AG09319 (cell line): ENCODE results near the gene BCAP31.
"Not testable (repeated sequence)": the region's sequence is repeated elsewhere in the genome, so short reads cannot be mapped to it uniquely, and the experiment has no call there.

Source experiments
- DNase-seq: peaks from one replicate; pipeline ENCODE4 v3.0.0-alpha.2; 2010; ENCODE audit warnings: low read depth; ENCODE audit errors: extremely low read depth
- TF ChIP-seq, protein P1 (sequence below): IDR thresholded peaks from 2 replicates; pipeline ENCODE4 v1.5.1; 2011; ENCODE audit warnings: low read depth, mild to moderate bottlenecking, inconsistent platforms, low read length, moderate library complexity

Gene BCAP31

DNA sequence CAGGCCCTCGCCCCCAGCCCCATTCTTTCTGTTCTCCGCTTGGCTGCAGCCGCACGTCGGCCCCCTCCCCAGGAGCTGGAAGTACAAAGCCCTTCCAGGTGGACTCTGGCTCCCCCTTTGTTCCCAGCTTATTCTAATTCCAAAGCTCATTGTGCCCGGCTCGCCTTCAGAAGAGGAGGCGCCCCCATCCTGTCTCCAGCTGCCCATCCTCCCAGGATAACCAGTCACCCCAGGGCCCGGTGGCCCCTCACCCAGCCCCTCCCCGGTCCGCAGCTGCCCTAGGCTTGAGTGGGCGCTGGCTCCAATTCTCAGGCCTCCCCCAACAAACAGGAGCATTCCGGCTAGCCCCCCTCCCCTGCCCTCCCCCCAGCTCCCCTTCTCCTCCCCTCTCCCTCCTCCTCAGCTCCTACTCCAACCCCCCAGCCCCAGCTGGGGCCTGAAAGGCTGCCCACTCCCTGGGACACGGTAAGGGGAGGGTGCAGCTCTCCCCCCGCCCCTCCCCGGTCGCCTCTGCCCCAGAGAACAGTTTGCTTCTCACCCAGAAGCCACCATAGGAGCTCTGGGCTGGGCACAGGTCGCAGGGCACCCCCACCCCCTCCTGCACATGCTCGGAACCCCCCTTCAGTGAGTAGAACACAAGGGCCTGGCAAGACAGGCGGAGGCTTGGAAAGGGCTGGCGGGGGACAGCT lies 39.6 kb downstream of the BCAP31 start:
- TF ChIP-seq, protein P1, sequence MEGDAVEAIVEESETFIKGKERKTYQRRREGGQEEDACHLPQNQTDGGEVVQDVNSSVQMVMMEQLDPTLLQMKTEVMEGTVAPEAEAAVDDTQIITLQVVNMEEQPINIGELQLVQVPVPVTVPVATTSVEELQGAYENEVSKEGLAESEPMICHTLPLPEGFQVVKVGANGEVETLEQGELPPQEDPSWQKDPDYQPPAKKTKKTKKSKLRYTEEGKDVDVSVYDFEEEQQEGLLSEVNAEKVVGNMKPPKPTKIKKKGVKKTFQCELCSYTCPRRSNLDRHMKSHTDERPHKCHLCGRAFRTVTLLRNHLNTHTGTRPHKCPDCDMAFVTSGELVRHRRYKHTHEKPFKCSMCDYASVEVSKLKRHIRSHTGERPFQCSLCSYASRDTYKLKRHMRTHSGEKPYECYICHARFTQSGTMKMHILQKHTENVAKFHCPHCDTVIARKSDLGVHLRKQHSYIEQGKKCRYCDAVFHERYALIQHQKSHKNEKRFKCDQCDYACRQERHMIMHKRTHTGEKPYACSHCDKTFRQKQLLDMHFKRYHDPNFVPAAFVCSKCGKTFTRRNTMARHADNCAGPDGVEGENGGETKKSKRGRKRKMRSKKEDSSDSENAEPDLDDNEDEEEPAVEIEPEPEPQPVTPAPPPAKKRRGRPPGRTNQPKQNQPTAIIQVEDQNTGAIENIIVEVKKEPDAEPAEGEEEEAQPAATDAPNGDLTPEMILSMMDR: no peak
- DNase-seq: no peak

DNA sequence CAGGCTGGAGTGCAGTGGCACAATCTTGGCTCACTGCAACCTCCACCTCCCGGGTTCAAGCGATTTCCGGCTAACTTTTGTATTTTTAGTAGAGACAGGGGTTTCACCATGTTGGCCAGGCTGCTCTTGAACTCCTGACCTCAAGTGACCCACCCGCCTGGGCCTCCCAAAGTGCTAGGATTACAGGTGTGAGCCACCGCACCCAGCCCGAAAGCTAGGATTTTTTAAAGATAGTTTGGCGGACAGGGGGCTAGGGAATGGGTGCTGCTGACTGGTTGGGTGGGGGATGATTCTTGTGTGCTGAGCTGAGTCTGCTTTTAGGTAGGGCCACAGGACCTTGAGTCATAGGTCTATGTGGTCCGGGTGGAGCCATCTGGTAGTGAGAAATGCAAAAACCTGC lies 40.7 kb downstream of the BCAP31 start:
- DNase-seq: not testable (repeated sequence)

DNA sequence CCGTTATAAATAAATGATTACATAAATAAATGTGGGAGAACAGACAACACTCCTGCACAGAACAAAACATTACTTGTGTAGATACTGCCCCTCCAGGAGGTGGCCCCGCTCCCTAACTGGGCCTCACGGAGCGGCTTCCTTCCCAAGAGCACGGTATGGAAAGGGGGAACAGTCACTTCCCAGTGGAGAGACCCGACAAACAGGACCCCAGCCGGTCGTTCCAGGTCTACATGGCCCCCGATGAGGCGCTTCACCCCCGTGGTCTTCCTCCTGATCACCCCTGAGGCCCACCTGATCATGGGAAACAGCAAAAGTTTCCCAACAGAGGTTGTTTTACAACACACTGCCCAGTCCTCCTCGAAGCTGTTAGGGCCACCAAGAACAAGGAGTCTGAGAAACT lies 43.0 kb downstream of the BCAP31 start:
- DNase-seq: no peak
- TF ChIP-seq, protein P1: no peak

DNA sequence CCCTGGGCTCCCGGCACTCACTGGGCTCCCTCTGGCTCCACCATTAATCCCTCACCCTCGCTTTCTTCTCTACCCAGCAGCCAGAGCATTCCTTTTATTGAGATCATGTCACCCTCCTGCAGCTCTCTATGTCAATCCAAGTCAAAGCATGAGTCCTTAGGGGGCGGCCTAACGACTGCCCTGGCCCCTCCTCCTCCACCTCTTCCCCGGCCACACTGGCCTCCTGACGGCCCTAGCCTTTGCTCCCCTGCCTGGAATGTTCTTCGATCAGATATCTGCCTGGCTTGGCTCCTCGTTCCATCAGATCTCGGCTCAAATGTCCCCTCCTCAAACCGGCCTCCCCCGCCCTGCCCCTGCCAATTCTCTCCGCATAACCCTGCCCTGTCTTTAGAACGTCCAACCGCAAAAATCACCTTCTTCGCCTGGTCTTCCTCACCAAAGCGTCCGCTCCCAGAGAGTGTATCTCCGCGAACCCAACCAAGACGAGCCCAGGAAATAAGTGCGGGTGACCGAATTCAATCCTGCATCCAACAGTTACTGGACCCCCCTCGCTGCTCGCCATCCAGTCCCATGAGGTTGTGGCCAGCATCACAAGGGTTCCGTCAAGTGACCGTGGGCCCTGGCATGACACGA lies 49.9 kb downstream of the BCAP31 start:
- TF ChIP-seq, protein P1: no peak
- DNase-seq: no peak

DNA sequence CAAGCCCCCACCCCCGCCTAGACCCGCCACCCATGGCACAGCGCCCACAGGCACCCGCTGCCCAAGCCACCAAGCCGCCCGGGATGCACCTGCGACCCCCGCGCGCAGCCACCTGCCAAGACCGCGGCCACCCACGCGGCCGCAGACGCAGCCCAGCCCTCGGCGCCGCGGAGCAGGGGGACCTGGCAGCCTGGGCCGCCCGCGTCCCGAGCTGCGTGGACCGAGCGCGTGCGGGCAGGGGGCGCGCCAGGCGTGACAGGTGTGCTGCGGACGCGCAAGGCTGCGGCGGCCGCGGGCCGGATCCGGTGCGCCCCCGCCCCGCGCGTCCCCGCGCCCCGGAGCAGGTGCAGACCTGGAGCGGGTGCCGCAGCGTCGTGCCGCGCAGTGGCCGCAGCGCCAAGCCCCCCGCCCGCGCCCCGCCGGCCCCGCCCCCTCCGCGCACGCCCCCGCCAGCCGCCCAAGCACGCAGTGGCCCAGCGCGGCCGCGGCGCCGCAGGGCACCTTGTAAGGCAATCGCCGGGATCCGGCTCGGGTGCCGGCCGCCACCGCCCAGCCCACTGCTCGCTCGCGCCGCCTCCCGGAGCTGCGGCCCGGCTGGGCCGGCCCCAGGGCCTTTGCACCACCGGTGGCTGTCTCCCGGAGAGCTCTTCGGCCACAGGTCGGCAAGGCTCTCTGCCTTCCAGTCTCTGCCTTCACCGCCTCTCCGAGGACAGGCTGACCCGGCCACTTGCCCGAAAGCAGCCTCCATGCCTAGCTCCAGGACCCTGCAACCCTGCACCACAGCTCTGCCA lies 50.6 kb downstream of the BCAP31 start, which contains the start of gene PNCK:
Gene PNCK, minus strand, starts transcription at position 386 of the 791 bp plus-strand sequence. CDS start 737 bp downstream, outside the sequence.
- TF ChIP-seq, protein P1: no peak
- no peak for DNase-seq

DNA sequence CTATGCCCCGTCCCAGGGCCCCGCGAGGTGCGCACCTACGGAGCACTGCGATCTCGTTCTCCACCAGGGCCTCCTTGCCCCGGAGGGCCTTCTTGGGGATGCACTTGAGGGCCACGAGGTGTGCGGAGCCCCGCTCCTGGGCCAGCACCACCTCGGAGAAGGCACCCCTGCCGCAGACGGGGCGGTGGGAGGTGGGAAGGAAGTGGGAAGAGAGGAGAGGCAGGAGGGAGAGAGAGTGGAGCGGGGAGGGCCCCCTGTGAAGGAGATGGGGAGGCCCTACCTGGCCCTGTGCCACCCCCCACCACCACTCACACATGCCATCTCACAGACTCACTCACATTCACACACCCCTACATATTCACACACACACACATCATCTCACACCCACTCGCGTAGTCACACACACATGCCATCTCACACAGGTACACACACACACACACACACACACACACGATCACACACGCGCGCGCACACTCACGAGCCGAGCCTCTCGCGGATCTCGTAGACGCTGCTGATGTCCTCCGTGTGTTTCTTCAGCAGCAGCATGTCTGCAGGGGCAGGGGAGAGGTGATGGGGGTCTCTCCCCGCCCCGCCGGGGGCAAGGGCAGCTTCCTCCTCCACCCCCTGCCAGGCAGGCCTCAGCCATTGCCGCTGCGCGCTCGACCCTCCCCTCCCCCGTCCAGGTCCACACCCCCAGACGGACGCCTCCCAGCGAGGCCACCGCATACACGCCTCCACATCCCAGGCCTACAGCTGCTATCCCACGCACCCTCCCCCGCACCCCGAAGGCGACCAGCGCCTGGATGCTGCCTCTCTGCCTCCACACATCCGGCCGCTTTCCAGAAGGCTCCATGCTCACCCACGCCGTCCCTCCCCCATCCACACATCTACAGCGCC lies 51.4 kb downstream of the BCAP31 start:
- no peak for DNase-seq
- TF ChIP-seq, protein P1: no peak
